GM23338 (cell line): Measurements from ENCODE around the gene GGCX. TPM values are rescaled to one million over a fixed set of nuclear protein-coding genes. Genes with fewer than 3 reads are reported as not detected.
A peak's percentile ranks its signal among the peaks of the same experiment; 100 is the strongest.

Source experiments
- ATAC-seq: fragments of 200-7000 bp; cut with Tn5 transposase; 3 replicates; pipeline ENCODE4 v1.9.1; 2020
- DNase-seq: peaks from one replicate; pipeline ENCODE4 v3.0.0-alpha.2; 2015; ENCODE audit warnings: low spot score
- H2AFZ ChIP-seq: fragments of 200-600 bp; sonication (generic); 2 replicates; pipeline ENCODE4 v1.8.0; 2016; ENCODE audit warnings: antibody characterized with exemption, mild to moderate bottlenecking, moderate library complexity
- H3F3A ChIP-seq: fragments of 200-600 bp; sonication (generic); replicated peaks from 2 replicates; pipeline ENCODE4 v1.8.0; 2017; ENCODE audit warnings: antibody characterized with exemption, mixed run types, low read depth
- H3K27ac ChIP-seq: fragments of 200-600 bp; sonication (generic); 2 replicates; pipeline ENCODE4 v1.6.1; 2016; ENCODE audit warnings: low read depth
- H3K27me3 ChIP-seq: fragments of 200-600 bp; sonication (generic); 2 replicates; pipeline ENCODE4 v1.8.0; 2016; ENCODE audit warnings: mild to moderate bottlenecking, mixed run types, moderate library complexity; ENCODE audit not compliant: insufficient read depth
- H3K36me3 ChIP-seq: fragments of 200-600 bp; sonication (generic); 2 replicates; pipeline ENCODE4 v1.8.0; 2016; ENCODE audit warnings: mild to moderate bottlenecking; ENCODE audit not compliant: insufficient read depth
- H3K4me1 ChIP-seq: fragments of 200-600 bp; sonication (generic); 2 replicates; pipeline ENCODE4 v1.8.0; 2016; ENCODE audit warnings: mild to moderate bottlenecking, moderate library complexity; ENCODE audit not compliant: insufficient read depth
- H3K4me2 ChIP-seq: fragments of 200-600 bp; sonication (generic); 2 replicates; pipeline ENCODE4 v1.7.1; 2017; ENCODE audit warnings: mixed run types
- H3K4me3 ChIP-seq: fragments of 200-600 bp; sonication (generic); 2 replicates; pipeline ENCODE4 v1.6.1; 2016; ENCODE audit warnings: mixed run types
- H3K79me2 ChIP-seq: fragments of 200-600 bp; sonication (generic); replicated peaks from 2 replicates; pipeline ENCODE4 v1.8.0; 2017; ENCODE audit warnings: mild to moderate bottlenecking; ENCODE audit not compliant: insufficient read depth
- H3K9me2 ChIP-seq: fragments of 200-600 bp; sonication (generic); 2 replicates; pipeline ENCODE4 v1.8.0; 2017; ENCODE audit not compliant: insufficient read depth
- H4K20me1 ChIP-seq: fragments of 200-600 bp; sonication (generic); replicated peaks from 2 replicates; pipeline ENCODE4 v1.8.0; 2017; ENCODE audit warnings: mild to moderate bottlenecking; ENCODE audit not compliant: insufficient read depth
- H3K27ac Mint-ChIP-seq: 2 replicates; pipeline ENCODE4 v1.8.0; 2020; ENCODE audit warnings: inconsistent platforms, mild to moderate bottlenecking, moderate library complexity, mixed read lengths
- H3K27me3 Mint-ChIP-seq: 3 replicates; pipeline ENCODE4 v1.8.0; 2022; ENCODE audit warnings: low read depth, mild to moderate bottlenecking, moderate library complexity, mixed read lengths, inconsistent platforms; ENCODE audit not compliant: insufficient read depth, poor library complexity
- H3K36me3 Mint-ChIP-seq: 3 replicates; pipeline ENCODE4 v1.8.0; 2021; ENCODE audit warnings: low read depth, mild to moderate bottlenecking, inconsistent platforms, moderate library complexity, mixed read lengths
- H3K4me1 Mint-ChIP-seq: 3 replicates; pipeline ENCODE4 v1.8.0; 2020; ENCODE audit warnings: mild to moderate bottlenecking, inconsistent platforms, mixed read lengths
- H3K4me3 Mint-ChIP-seq: 3 replicates; pipeline ENCODE4 v1.8.0; 2021; ENCODE audit warnings: moderate library complexity, mild to moderate bottlenecking, inconsistent platforms, mixed read lengths
- H3K9me3 Mint-ChIP-seq: 3 replicates; pipeline ENCODE4 v1.8.0; 2020; ENCODE audit warnings: moderate library complexity, mild to moderate bottlenecking, inconsistent platforms, mixed read lengths
- ETS1 ChIP-seq: IDR thresholded peaks from 2 replicates; pipeline ENCODE4 v1.6.1; 2016; ENCODE audit warnings: antibody characterized with exemption
- NANOG ChIP-seq: IDR thresholded peaks from 2 replicates; pipeline ENCODE4 v1.6.1; 2016; ENCODE audit warnings: antibody characterized with exemption, borderline replicate concordance
- POLR2AphosphoS5 ChIP-seq: IDR thresholded peaks from 2 replicates; pipeline ENCODE4 v1.6.1; 2016; ENCODE audit warnings: antibody characterized with exemption, low read depth
- ZNF331 ChIP-seq: fragments of 250-450 bp; sonication (Bioruptor Pico); IDR thresholded peaks from 2 replicates; pipeline ENCODE4 v1.5.0; 2020; ENCODE audit warnings: low read depth, mild to moderate bottlenecking, moderate library complexity
- polyA plus RNA-seq: library from polyadenylated mRNA; unstranded; fragments of >200 nt; fragmentation: Nextera tagmentation; extraction: Ambion mirVana; gene quantifications from 2 replicates; pipeline ENCODE4 v1.2.1, GENCODE V29; 2016
- total RNA-seq: library from RNA; depleted of rRNA; stranded (reverse); fragments of >200 nt; shearing (Covaris generic); gene quantifications from 2 replicates; pipeline ENCODE4 v1.2.3, GENCODE V29; 2014
- TF ChIP-seq, protein P1 (sequence below), 2 experiments: fragments of 200-600 bp in 1 of 2; sonication (generic) in 1 of 2; conservative IDR thresholded peaks; 2 replicates each; pipeline versions ENCODE4 v1.5.1 to v1.6.1; 2016 to 2017; ENCODE audit warnings: antibody characterized with exemption in 2 of 2, low read depth in 2 of 2, mild to moderate bottlenecking in 2 of 2, moderate library complexity in 1 of 2

The GGCX gene
- total and polyA plus RNA-seq, 2 experiments from 2014 or later, result 14.4 to 36.2 TPM

GRCh38 chr2:85501248-85501647 is 60.0 kb downstream of the GGCX start:
- peak; percentile 65 for DNase-seq
- Histone ChIP-seq H3K4me1 (peaks cover 6% of the 10 kb centered on the region), H4K20me1 (0 out of 2 replicates have a peak, but pooled peaks cover 3% of the 10 kb centered on the region), H3K79me2 (no peaks in the 10 kb centered on the region), H3K27me3 (no peaks in the 10 kb centered on the region), H3K27ac (no peak overlapping the region), H3K36me3 (no peaks in the 10 kb centered on the region), H2AFZ (peak overlapping the region; percentile 67; the same call in 1 of the 2 replicates), H3K9me2 (0 out of 2 replicates have a peak, but pooled peaks cover 3% of the 10 kb centered on the region), H3K4me3 (no peak overlapping the region), H3F3A (no peaks in the 10 kb centered on the region), H3K4me2 (no peak overlapping the region)
- TF ChIP-seq, protein P1, sequence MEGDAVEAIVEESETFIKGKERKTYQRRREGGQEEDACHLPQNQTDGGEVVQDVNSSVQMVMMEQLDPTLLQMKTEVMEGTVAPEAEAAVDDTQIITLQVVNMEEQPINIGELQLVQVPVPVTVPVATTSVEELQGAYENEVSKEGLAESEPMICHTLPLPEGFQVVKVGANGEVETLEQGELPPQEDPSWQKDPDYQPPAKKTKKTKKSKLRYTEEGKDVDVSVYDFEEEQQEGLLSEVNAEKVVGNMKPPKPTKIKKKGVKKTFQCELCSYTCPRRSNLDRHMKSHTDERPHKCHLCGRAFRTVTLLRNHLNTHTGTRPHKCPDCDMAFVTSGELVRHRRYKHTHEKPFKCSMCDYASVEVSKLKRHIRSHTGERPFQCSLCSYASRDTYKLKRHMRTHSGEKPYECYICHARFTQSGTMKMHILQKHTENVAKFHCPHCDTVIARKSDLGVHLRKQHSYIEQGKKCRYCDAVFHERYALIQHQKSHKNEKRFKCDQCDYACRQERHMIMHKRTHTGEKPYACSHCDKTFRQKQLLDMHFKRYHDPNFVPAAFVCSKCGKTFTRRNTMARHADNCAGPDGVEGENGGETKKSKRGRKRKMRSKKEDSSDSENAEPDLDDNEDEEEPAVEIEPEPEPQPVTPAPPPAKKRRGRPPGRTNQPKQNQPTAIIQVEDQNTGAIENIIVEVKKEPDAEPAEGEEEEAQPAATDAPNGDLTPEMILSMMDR (conservative IDR thresholded peaks at IDR 0.05; ENCODE audit: low read depth in 2 of 2), result no peak
- TF ChIP-seq POLR2AphosphoS5 (no peak), ETS1 (0 out of 2 replicates have a peak, but pooled peaks have one; percentile 35)
- peaks cover 5% of the 10 kb centered on the region for H3K4me1 Mint-ChIP-seq
- H3K9me3 Mint-ChIP-seq, result no peaks in the 10 kb centered on the region; the same call in 2 of the 3 replicates
- peak; percentile 89 for ATAC-seq
- H3K27me3 Mint-ChIP-seq, result peaks cover 6% of the 10 kb centered on the region
- H3K27ac Mint-ChIP-seq, result no peak overlapping the region; the same call in 1 of the 2 replicates
- no peak overlapping the region for H3K4me3 Mint-ChIP-seq
- H3K36me3 Mint-ChIP-seq, result no peaks in the 10 kb centered on the region

- no peak for ATAC-seq
- Histone ChIP-seq H3K9me2 (0 out of 2 replicates have a peak, but pooled peaks cover 3% of the 10 kb centered on the region), H3K27ac (no peak overlapping the region), H3K4me1 (peaks cover 10% of the 10 kb centered on the region), H3K4me3 (no peak overlapping the region), H3K36me3 (no peaks in the 10 kb centered on the region), H2AFZ (no peak overlapping the region), H3K4me2 (no peak overlapping the region), H4K20me1 (0 out of 2 replicates have a peak, but pooled peaks cover 3% of the 10 kb centered on the region), H3K27me3 (no peaks in the 10 kb centered on the region), H3F3A (no peaks in the 10 kb centered on the region), H3K79me2 (no peaks in the 10 kb centered on the region)
- Mint-ChIP-seq H3K36me3 (no peaks in the 10 kb centered on the region), H3K27ac (no peak overlapping the region), H3K4me3 (no peak overlapping the region), H3K27me3 (peaks cover 2% of the 10 kb centered on the region), H3K4me1 (peaks cover 12% of the 10 kb centered on the region; the same call in 2 of the 3 replicates), H3K9me3 (no peaks in the 10 kb centered on the region)
- no peak for TF ChIP-seq ZNF331 (CRISPR knock-in tag)
- TF ChIP-seq, protein P1 (conservative IDR thresholded peaks at IDR 0.05; ENCODE audit: low read depth in 2 of 2), result no peak
- TF ChIP-seq NANOG, result no peak
- DNase-seq, result no peak
These were observed 63.2 kb downstream of the GGCX start for GRCh38 chr2:85497944-85498630.
